ENCODE data around the gene METTL6.

Gene METTL6

DNA sequence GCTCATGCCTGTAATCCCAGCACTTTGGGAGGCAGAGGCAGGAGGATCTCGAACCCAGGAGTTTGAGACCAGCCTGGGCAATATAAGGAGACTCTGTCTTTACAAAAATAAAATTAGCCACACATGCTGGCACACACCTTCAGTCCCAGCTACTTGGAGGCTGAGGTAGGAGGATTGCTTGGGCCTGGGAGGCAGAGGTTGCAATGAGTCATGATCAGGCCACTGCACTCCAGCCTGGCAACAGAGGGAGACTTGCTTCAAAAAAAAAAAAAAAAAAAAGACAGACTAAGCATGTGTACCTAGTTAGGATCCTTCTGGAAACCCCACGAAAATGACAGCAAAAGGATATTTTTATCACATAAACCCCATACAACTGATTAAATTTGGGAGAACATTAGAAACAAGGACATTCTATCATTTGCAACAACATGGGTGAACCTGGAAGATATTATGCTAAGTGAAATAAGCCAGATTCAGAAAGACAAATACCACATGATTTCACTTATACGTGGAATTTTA, 44.9 kb downstream of the METTL6 start:
- peaks cover 7% of the 10 kb centered on the region; the same call in 1 of the 2 replicates for H3K9me3 ChIP-seq (ENCODE audit: control insufficient read depth, insufficient read depth, low read length)
- H3K4me1 ChIP-seq (ENCODE audit: control insufficient read depth, low read length): peaks cover 88% of the 10 kb centered on the region
- no peak for TF ChIP-seq EZH2phosphoT487 (IDR thresholded peaks at IDR 0.05; ENCODE audit: borderline replicate concordance, low read length)
- TF ChIP-seq, protein P1, sequence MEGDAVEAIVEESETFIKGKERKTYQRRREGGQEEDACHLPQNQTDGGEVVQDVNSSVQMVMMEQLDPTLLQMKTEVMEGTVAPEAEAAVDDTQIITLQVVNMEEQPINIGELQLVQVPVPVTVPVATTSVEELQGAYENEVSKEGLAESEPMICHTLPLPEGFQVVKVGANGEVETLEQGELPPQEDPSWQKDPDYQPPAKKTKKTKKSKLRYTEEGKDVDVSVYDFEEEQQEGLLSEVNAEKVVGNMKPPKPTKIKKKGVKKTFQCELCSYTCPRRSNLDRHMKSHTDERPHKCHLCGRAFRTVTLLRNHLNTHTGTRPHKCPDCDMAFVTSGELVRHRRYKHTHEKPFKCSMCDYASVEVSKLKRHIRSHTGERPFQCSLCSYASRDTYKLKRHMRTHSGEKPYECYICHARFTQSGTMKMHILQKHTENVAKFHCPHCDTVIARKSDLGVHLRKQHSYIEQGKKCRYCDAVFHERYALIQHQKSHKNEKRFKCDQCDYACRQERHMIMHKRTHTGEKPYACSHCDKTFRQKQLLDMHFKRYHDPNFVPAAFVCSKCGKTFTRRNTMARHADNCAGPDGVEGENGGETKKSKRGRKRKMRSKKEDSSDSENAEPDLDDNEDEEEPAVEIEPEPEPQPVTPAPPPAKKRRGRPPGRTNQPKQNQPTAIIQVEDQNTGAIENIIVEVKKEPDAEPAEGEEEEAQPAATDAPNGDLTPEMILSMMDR (IDR thresholded peaks at IDR 0.05; ENCODE audit: low read depth, low read length, poor library complexity, severe bottlenecking): no peak
- peaks cover 24% of the 10 kb centered on the region for H3F3A ChIP-seq (ENCODE audit: control insufficient read depth, insufficient read depth)
- H3K36me3 ChIP-seq (ENCODE audit: control insufficient read depth, low read length): peaks cover 4% of the 10 kb centered on the region
- no peaks in the 10 kb centered on the region for H3K9me2 ChIP-seq (replicated peaks; ENCODE audit: control insufficient read depth, low read length)
- H3K4me3 ChIP-seq (ENCODE audit: low read length): no peak overlapping the region
- no peaks in the 10 kb centered on the region for H3K27me3 ChIP-seq (ENCODE audit: control insufficient read depth, low read length)
- no peaks in the 10 kb centered on the region for H3K79me2 ChIP-seq (ENCODE audit: control insufficient read depth, low read length)
- H3K4me2 ChIP-seq (ENCODE audit: low read length): peak overlapping the region; percentile 2
- no peaks in the 10 kb centered on the region for H4K20me1 ChIP-seq (ENCODE audit: control insufficient read depth, insufficient read depth, low read depth, low read length)
- H3K27ac ChIP-seq (ENCODE audit: low read depth, low read length): peak overlapping the region; percentile 96

DNA sequence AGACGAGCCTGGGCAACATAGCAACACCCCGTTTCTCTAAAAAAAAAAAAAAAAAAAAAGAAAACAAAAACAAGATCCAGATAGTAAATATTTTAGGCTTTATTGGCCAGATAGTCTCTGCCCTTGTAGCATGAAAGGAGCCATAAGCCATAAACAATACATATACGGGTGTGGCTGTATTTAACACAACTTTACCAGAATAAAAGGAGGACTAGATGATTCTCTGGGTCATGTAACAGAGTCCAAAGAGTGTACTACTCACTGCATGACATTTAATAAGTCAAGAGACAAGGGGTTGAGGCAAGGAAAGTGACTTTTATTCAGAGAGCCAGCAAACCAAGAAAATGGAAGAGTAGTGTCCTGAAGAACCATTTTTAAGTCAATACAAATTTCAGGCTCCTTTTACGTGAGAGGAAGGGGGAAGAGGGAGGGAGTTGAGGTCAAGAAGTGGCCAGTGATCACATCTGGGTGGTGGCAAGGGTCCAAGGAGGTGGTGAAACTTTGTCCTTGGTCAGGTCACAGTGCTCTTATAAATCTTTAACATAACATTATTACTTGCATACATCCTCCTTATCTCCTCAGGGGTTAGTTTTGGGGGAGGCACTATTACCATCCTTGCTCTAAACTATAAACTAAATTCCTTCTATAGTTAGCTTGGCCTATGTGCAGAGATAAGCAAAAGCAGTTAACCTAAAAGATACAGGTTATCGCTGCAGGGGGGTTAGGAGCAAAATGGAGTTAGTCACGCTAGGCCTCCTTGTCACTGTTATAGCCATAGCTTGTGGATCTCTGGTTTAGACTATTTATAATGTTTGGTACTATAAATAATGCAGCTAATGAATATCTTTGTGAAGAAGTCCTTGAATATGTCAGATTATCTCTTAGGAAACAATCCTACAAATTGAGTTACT, 46.1 kb downstream of the METTL6 start:
- peaks cover under 1% of the 10 kb centered on the region for H3K36me3 ChIP-seq (ENCODE audit: control insufficient read depth, low read length)

DNA sequence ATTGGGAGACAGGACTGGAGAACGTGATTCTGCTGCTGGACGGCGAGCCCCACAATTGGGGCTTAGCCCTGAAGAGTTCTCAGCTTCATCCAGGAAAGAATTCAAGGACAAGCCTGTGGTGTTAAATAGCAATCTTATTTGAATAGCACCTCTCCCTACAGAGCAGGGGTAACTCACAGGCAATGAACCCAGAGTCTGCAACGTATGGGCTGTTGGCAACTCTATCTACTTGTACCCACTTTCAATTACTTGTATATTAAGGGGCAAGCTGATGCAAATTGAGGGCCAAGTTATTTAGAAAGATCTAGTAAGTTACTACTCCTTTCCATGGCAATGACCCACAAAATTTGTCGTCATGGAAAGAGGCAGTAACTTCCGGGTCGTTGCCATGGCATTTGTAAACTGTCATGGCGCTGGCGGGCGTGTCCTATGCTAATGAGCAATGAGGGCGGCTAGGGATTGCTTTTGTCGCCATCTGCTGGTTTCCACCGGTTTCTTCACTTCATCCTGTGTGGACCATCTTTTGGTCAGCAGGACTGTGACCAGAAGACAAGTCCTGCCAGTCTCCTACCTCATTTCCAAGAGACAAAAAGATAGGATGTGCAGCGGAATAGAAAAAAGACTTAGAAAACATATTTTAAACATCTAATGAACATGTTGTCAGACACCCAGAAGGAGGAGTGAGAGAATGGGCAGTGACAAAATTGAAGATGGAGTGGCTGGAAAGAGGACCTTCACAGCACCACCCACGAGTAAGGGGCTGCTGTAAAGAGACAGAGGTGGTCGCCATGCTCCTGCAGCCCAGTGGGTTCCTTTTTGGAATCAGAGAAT, 49.2 kb downstream of the METTL6 start:
- no peaks in the 10 kb centered on the region for H3F3A ChIP-seq (ENCODE audit: control insufficient read depth, insufficient read depth)
- H3K27me3 ChIP-seq (ENCODE audit: control insufficient read depth, low read length): no peaks in the 10 kb centered on the region
- H3K4me2 ChIP-seq (ENCODE audit: low read length): peak overlapping the region; percentile 68
- H3K27ac ChIP-seq (ENCODE audit: low read depth, low read length): peak overlapping the region; percentile 18; the same call in 1 of the 2 replicates
- no peaks in the 10 kb centered on the region for H3K36me3 ChIP-seq (ENCODE audit: control insufficient read depth, low read length)
- no peaks in the 10 kb centered on the region for H3K79me2 ChIP-seq (ENCODE audit: control insufficient read depth, low read length)
- H3K4me1 ChIP-seq (ENCODE audit: control insufficient read depth, low read length): peaks cover 45% of the 10 kb centered on the region
- no peaks in the 10 kb centered on the region for H3K9me2 ChIP-seq (replicated peaks; ENCODE audit: control insufficient read depth, low read length)
- TF ChIP-seq, protein P1 (IDR thresholded peaks at IDR 0.05; ENCODE audit: low read depth, low read length, poor library complexity, severe bottlenecking): peak; percentile 88
- TF ChIP-seq EZH2phosphoT487 (IDR thresholded peaks at IDR 0.05; ENCODE audit: borderline replicate concordance, low read length): no peak
- H4K20me1 ChIP-seq (ENCODE audit: control insufficient read depth, insufficient read depth, low read depth, low read length): no peaks in the 10 kb centered on the region
- no peaks in the 10 kb centered on the region for H3K9me3 ChIP-seq (ENCODE audit: control insufficient read depth, insufficient read depth, low read length)
- peak overlapping the region; percentile 59 for H3K4me3 ChIP-seq (ENCODE audit: low read length)

More for the DNA sequence above, 46.1 kb downstream of the METTL6 start:
- Histone ChIP-seq H3K4me2 (ENCODE audit: low read length) (no peak overlapping the region), H3K9me2 (replicated peaks; ENCODE audit: control insufficient read depth, low read length) (no peaks in the 10 kb centered on the region), H3K4me3 (ENCODE audit: low read length) (no peak overlapping the region), H3K27me3 (ENCODE audit: control insufficient read depth, low read length) (no peaks in the 10 kb centered on the region), H4K20me1 (ENCODE audit: control insufficient read depth, insufficient read depth, low read depth, low read length) (no peaks in the 10 kb centered on the region), H3K27ac (ENCODE audit: low read depth, low read length) (no peak overlapping the region), H3K4me1 (ENCODE audit: control insufficient read depth, low read length) (peaks cover 76% of the 10 kb centered on the region), H3F3A (ENCODE audit: control insufficient read depth, insufficient read depth) (peaks cover 24% of the 10 kb centered on the region), H3K79me2 (ENCODE audit: control insufficient read depth, low read length) (no peaks in the 10 kb centered on the region), H3K9me3 (ENCODE audit: control insufficient read depth, insufficient read depth, low read length) (peaks cover 3% of the 10 kb centered on the region; the same call in 1 of the 2 replicates)
- TF ChIP-seq, protein P1 (IDR thresholded peaks at IDR 0.05; ENCODE audit: low read depth, low read length, poor library complexity, severe bottlenecking): no peak
- no peak for TF ChIP-seq EZH2phosphoT487 (IDR thresholded peaks at IDR 0.05; ENCODE audit: borderline replicate concordance, low read length)
